Stimulated activated CD4-positive, alpha-beta T cell treated with anti-CD3 and anti-CD28 coated beads, Interleukin-2, amount 100 ng/mL, for 24 hours (primary cell): ENCODE results near the gene SMU1.
"Not testable (repeated sequence)": the region's sequence is repeated elsewhere in the genome, so short reads cannot be mapped to it uniquely, and the experiment has no call there.

Source experiments
- DNase-seq, 2 donors: peaks; one replicate each; pipeline ENCODE4 v3.0.0-alpha.2; 2020

Gene SMU1

GRCh38 chr9:33105504-33105903 is 29.0 kb upstream of the SMU1 start:
- DNase-seq = no peak

- no peak for DNase-seq
Observed at GRCh38 chr9:33104401-33104800, 27.9 kb upstream of the SMU1 start.

GRCh38 chr9:33103501-33104281 is 27.2 kb upstream of the SMU1 start:
- no peak for DNase-seq

- DNase-seq = no peak
Observed at GRCh38 chr9:33102551-33103210, 26.2 kb upstream of the SMU1 start.

GRCh38 chr9:33101104-33101951 is 24.9 kb upstream of the SMU1 start:
- DNase-seq = no peak

- no peak for DNase-seq
Observed at GRCh38 chr9:33099754-33100153, 23.3 kb upstream of the SMU1 start.

- no peak for DNase-seq
Observed at GRCh38 chr9:33097192-33097591, 20.7 kb upstream of the SMU1 start.

GRCh38 chr9:33092634-33093033 is 16.2 kb upstream of the SMU1 start:
- no peak for DNase-seq

GRCh38 chr9:33085672-33086071 is 9.2 kb upstream of the SMU1 start:
- not testable (repeated sequence) for DNase-seq

GRCh38 chr9:33082538-33083326 is 6.3 kb upstream of the SMU1 start:
- DNase-seq = peak in 1 of 2 donors; percentile 24

- DNase-seq = peak in 1 of 2 donors; percentile 14
Observed at GRCh38 chr9:33082128-33082527, 5.7 kb upstream of the SMU1 start.

GRCh38 chr9:33081128-33081851 is 4.8 kb upstream of the SMU1 start:
- DNase-seq = peak; percentile 52 to 67

- DNase-seq = no peak
Observed at GRCh38 chr9:33080534-33080933, 4.1 kb upstream of the SMU1 start.

GRCh38 chr9:33068991-33069390 is 7.5 kb downstream of the SMU1 start:
- no peak for DNase-seq

GRCh38 chr9:33065157-33066076 is 11.1 kb downstream of the SMU1 start:
- DNase-seq = no peak

GRCh38 chr9:33051144-33051543 is 25.3 kb downstream of the SMU1 start:
- no peak for DNase-seq

GRCh38 chr9:33049680-33050361 is 26.7 kb downstream of the SMU1 start:
- DNase-seq = no peak

- DNase-seq = no peak
Observed at GRCh38 chr9:33048054-33048465, 28.4 kb downstream of the SMU1 start.

GRCh38 chr9:33046061-33046460 is 30.4 kb downstream of the SMU1 start:
- DNase-seq = no peak

- no peak for DNase-seq
Observed at GRCh38 chr9:33044677-33045282, 31.7 kb downstream of the SMU1 start.
